ENCODE measurements around the gene NR4A3.

- TF ChIP-seq CTCF (IDR thresholded peaks at IDR 0.05) (no peak), POLR2A (IDR thresholded peaks at IDR 0.05) (no peak)
These were observed 4.9 kb downstream of the NR4A3 start for GRCh38 chr9:99826579-99826978.

All from heart left ventricle (tissue), 13 donors.